Measurements from ENCODE around the gene BBS9.

GRCh38 chr7:33111614-33112013, 17.8 kb upstream of the BBS9 start:
- TF ChIP-seq ZBTB33 (IDR thresholded peaks at IDR 0.05) (no peak), CTCF (IDR thresholded peaks at IDR 0.05; ENCODE audit: low read depth, low read length, missing input control) (no peak), GABPA (IDR thresholded peaks at IDR 0.05 in 1 of 2, conservative IDR thresholded peaks at IDR 0.05 in 1 of 2) (no peak), YY1 (IDR thresholded peaks at IDR 0.05) (no peak), REST (IDR thresholded peaks at IDR 0.05) (no peak), EGR1 (IDR thresholded peaks at IDR 0.05; ENCODE audit: low read depth in 2 of 2) (no peak), SP1 (IDR thresholded peaks at IDR 0.05) (no peak), HNF4G (IDR thresholded peaks at IDR 0.05) (no peak), HNF4A (conservative IDR thresholded peaks at IDR 0.05) (no peak), MAX (IDR thresholded peaks at IDR 0.05) (no peak), TAF1 (conservative IDR thresholded peaks at IDR 0.05) (no peak), RAD21 (IDR thresholded peaks at IDR 0.05) (no peak), JUND (IDR thresholded peaks at IDR 0.05) (no peak)
